ENCODE measurements around the gene ELK4. TPM values are rescaled to one million over a fixed set of nuclear protein-coding genes. Genes with fewer than 3 reads are reported as not detected.

ELK4 gene
- total and polyA plus RNA-seq, 2 of the 8 experiments (the other 6 are each of a cell fraction or from before 2014, with no cell fraction given): 2.9 to 26.3 TPM

GRCh38 chr1:205676002-205676401 lies 44.2 kb upstream of the ELK4 start:
- peak overlapping the region; percentile 66; the same call in 1 of the 2 replicates for H2BK15ac ChIP-seq (ENCODE audit: low read length)
- no peak overlapping the region for H3K4ac ChIP-seq (replicated peaks; ENCODE audit: insufficient read length, low read depth, low read length)
- 0 out of 2 replicates have a peak overlapping the region, but pooled peaks have one; percentile 37 for H2BK20ac ChIP-seq (ENCODE audit: low read length)
- no peak overlapping the region; a peak in 1 of 7 replicates for H3K9ac ChIP-seq (replicated peaks in 1 of 4; ENCODE audit: extremely low read depth in 1 of 4, low read depth in 3 of 4, low read length in 3 of 4)
- no peak overlapping the region for H2AFZ ChIP-seq (ENCODE audit: low read length)
- H4K20me1 ChIP-seq (replicated peaks in 1 of 2; ENCODE audit: control insufficient read depth in 1 of 2, insufficient read depth in 2 of 2, low read length in 2 of 2): peaks cover 0 to 7% of the 10 kb centered on the region in 2 experiments
- H2BK5ac ChIP-seq (ENCODE audit: low read depth, low read length): peak overlapping the region; percentile 37; the same call in 1 of the 2 replicates
- H4K91ac ChIP-seq (replicated peaks; ENCODE audit: insufficient read length, low read length): no peak overlapping the region
- peaks cover 20 to 52% (median 34%) of the 10 kb centered on the region in 4 experiments for H3K4me1 ChIP-seq (replicated peaks in 1 of 4; ENCODE audit: control insufficient read depth in 3 of 4, insufficient read depth in 4 of 4, low read length in 3 of 4)
- CTCF ChIA-PET (ENCODE audit: partially characterized antibody): interaction anchor here (1.2 to 17.5 kb wide), 3 partner anchors 12 to 34 kb away, joined by 3 to 378 read pairs (median 154); no protein-coding TSS in a partner anchor
- 0 out of 2 replicates have a peak overlapping the region, but pooled peaks have one; percentile 57 for H3K18ac ChIP-seq (ENCODE audit: extremely low read depth, low read length)
- H3K23me2 ChIP-seq (ENCODE audit: low read depth, low read length): peaks cover 11% of the 10 kb centered on the region
- TF ChIP-seq EZH2 (IDR thresholded peaks at IDR 0.05; ENCODE audit: low read depth, low read length, severe bottlenecking) (no peak), CHD2 (IDR thresholded peaks at IDR 0.05; ENCODE audit: low read length) (no peak), CEBPB (IDR thresholded peaks at IDR 0.05; ENCODE audit: low read depth, low read length) (no peak), BRCA1 (IDR thresholded peaks at IDR 0.05; ENCODE audit: low read depth, low read length) (no peak), CBX8 (IDR thresholded peaks at IDR 0.05; ENCODE audit: borderline replicate concordance, low read depth, low read length) (no peak), SP2 (IDR thresholded peaks at IDR 0.05; ENCODE audit: low read length) (no peak), EP300 (IDR thresholded peaks at IDR 0.05; ENCODE audit: borderline replicate concordance in 1 of 2, low read depth in 2 of 2, low read length in 2 of 2) (no peak), KDM1A (IDR thresholded peaks at IDR 0.05; ENCODE audit: borderline replicate concordance, low read length) (no peak)
- H3K4me2 ChIP-seq (ENCODE audit: insufficient read depth in 1 of 2, low read depth in 2 of 2, low read length in 2 of 2): no peak overlapping the region
- no peak overlapping the region for H4K5ac ChIP-seq (ENCODE audit: insufficient read length, low read depth, low read length)
- H2BK12ac ChIP-seq (ENCODE audit: low read depth, low read length): peak overlapping the region; percentile 39; the same call in 1 of the 2 replicates
- H3K36me3 ChIP-seq (ENCODE audit: control insufficient read depth in 2 of 4, insufficient read depth in 4 of 4, low read length in 3 of 4): no peaks in the 10 kb centered on the region
- no peak overlapping the region for H2BK120ac ChIP-seq (replicated peaks; ENCODE audit: low read depth, low read length)
- no peak overlapping the region; the same call in 1 of the 2 replicates for H3K27ac ChIP-seq (ENCODE audit: low read depth, low read length)
- no peak overlapping the region; the same call in 1 of the 2 replicates for H4K8ac ChIP-seq (ENCODE audit: extremely low read depth, insufficient read depth, low read length)
- H3K27me3 ChIP-seq (replicated peaks in 1 of 4; ENCODE audit: control insufficient read depth in 3 of 4, extremely low read depth in 1 of 4, insufficient read depth in 3 of 4, low read length in 3 of 4): peaks cover 0 to 4% (median 2%) of the 10 kb centered on the region in 4 experiments; a peak in 2 of 7 replicates
- 0 out of 2 replicates have a peak overlapping the region, but pooled peaks have one; percentile 83 for H2AK5ac ChIP-seq (ENCODE audit: low read depth, low read length)
- no peaks in the 10 kb centered on the region for H3K9me3 ChIP-seq (ENCODE audit: insufficient read depth in 2 of 2, low read depth in 1 of 2, low read length in 1 of 2)
- H3K14ac ChIP-seq (ENCODE audit: insufficient read length): no peak overlapping the region
- H3K79me2 ChIP-seq (ENCODE audit: control insufficient read depth in 1 of 2, insufficient read depth in 2 of 2, low read length in 2 of 2): peaks cover 0 to 48% of the 10 kb centered on the region in 2 experiments; a peak in 3 of 4 replicates
- WGBS, 2 experiments (ENCODE audit: extremely low coverage in 1 of 2, insufficient coverage in 1 of 2, insufficient read length in 1 of 2, insufficient replicate concordance in 2 of 2, low coverage in 1 of 2, low lambda C conversion rate in 2 of 2, missing lambda C conversion rate in 1 of 2): 88% methylated on average over 5 of the region's 5 CpGs; no CpG with 5 or more reads in 1 of the 2 experiments
- DNase-seq (ENCODE audit: low read depth in 1 of 2, low spot score in 2 of 2) (no peak), FAIRE-seq (no peak)
- POLR2A ChIA-PET (ENCODE audit: partially characterized antibody): interaction anchor here (1.0 to 2.8 kb wide), 3 partner anchors 34 to 73 kb away, joined by 4 to 6 read pairs (median 5); no protein-coding TSS in a partner anchor
- no peak overlapping the region for H3K56ac ChIP-seq (replicated peaks; ENCODE audit: insufficient read length, low read depth, low read length)
- H3K23ac ChIP-seq (ENCODE audit: insufficient read length): no peak overlapping the region
- H3K4me3 ChIP-seq (ENCODE audit: extremely low read depth in 1 of 4, insufficient read depth in 2 of 4, low read depth in 3 of 4, low read length in 4 of 4): no peak overlapping the region
- H3K79me1 ChIP-seq (ENCODE audit: low read depth, low read length): peaks cover 17% of the 10 kb centered on the region
